ENCODE data around the gene IL18R1.

The IL18R1 gene

DNA sequence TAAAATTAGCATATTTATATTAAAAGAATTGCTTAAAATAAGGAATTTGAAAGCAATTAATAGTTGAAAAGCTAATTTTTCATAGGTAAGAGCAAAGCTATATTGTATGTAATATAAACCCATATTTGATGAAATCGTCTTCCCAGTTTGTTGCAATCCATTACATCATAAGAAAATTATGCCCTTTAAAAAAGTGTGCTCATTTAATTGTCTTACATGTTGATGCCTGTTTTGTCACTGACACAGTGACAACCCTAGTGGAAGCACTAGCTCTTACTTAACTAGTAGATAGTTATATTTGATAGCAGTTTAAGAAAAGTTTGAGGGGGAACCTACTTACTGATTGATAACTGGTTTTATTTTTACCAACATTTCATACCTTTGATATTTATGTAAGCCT, 37.3 kb downstream of the IL18R1 start:
- DNase-seq = no peak

DNA sequence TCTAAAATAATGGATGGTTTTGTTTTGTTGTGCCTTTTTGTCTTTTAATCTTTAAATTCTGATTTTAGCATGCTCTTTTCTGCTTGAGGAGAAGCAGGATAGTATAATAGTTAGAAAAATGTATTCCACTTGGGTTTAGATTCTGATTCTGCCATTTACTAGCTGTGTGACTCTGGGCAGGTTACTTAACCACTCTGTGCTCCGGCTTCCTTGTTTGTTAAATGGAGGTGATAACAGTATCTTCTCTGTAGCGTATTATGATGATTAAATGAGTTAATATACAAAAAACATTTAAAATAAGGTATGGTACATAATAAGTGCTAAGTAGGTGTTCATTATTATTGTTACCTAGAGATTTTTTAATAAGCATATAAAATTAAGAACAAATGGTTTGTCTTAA, 40.4 kb downstream of the IL18R1 start:
- no peak for DNase-seq

DNA sequence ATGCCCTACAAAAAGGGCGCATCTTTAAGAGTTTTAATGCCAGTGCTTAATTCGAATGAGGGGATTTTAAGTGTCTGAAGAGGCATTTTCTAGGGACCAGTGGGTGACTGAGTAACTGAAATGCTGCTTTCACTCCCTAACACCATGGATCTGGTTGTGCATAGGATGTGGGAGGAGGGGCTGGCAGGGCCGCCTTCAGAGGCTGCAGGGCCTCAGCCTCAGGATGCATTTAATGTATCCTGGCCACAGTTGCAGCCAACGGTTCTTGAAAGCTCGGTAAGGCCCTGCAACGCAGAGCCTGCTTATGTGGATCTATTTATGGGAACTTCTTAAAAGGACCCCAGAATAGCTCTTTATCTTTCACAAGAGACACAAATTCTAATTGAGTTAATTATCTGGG, 41.6 kb downstream of the IL18R1 start:
- no peak for DNase-seq

DNA sequence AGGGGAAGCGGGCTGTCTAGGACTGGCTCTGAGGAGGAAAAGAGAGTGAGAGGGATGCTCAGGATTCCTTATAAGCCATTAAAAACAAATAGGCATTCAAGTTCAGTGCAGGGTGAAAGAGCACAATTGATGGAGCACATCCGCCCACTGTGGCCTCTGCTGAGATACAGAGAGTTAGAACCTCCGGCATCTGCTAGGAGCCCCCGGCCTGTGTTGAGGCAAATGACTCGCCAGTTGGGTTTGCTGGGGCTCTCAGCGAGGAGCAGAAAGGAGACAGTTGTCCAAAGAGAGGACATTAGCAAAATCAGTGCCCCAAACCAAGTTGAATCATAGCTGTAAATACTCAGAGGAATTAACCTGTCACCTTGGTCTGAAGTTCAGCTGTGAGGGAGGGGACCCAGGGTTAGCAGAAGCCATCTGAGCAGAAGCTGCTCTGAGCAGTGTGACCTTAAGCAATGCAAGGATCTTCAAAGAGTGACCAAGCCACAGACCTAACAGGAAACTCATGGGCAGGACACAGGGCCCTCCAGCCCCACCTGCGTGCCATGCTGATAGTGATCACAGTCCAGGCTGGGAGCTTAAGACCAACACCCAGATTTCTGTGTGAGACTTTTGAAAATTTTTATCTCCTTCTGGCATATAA, 44.0 kb downstream of the IL18R1 start:
- no peak for DNase-seq

DNA sequence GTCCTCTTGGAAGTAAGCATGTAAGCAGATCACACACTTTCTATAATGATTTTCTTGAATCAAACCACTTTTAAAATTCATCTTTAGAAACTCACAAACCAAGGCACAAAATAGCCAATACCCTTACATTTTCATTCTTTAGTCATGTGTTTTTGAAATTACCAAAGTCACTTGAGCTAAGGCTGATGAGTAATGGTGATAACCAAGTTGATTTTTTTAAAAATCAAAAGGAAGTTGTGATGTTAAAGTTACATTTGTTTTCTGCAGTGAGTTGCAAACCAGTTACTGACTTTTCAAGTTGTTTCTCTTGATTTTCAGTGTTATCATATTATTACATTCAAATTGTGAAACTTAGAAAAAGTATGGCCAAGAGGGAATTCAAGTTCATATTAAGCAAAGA, 45.9 kb downstream of the IL18R1 start:
- DNase-seq = no peak

DNA sequence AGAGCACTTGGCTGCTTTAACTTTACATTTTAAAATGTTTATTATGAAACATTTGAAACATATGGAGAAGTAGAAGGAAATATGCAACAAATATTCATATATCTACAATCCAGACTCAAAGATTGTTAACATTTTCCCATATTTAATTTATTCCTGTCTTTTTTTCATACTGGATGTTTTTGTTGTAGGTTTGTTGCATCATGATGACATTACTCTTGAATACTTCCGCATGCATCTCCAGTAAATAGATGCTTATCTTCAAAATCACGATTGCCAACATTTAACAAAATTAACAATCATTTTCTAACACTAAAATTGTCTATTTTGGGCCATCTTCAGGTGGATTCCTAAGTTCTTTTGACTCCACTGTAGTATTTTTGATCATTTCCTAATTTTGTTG, 46.3 kb downstream of the IL18R1 start:
- no peak for DNase-seq

DNA sequence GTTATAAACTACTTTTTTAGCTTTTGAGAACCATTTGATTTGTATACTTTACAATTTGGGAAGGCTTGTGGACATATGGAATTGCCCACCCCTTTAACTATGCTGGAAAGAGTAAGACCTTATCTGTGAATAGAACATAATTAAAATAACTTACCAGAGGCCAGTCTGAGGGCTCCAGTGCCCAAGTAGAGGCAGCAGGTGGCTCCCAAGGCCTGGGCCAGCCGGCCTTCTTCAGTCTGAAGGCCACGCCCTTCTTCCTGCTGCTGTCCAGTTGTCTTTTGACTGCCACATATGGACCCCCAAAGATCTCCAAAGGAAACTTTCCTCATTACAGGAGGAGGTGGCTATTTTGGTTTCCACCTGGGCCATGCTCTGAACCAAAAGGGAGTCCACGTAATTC, 55.4 kb downstream of the IL18R1 start:
- no peak for DNase-seq

DNA sequence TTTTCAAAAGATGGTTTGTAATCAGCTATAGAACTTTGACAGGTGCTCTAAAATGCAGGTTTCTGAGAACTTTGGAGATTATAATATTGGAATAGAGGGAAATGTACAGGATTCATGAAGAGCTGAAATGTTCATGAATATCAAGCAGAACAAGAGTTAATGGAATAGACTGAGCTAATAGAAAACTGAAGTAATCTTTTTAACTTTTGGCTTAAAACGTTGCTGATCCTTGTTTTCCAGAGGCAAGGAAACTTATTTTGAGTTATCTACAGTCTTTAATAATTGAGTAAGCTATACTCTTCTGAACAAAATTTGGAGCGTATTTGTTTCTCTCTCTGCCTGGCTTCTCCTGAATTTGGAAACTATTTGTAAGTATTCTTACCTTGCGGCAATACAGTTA, 56.6 kb downstream of the IL18R1 start:
- DNase-seq = no peak

DNA sequence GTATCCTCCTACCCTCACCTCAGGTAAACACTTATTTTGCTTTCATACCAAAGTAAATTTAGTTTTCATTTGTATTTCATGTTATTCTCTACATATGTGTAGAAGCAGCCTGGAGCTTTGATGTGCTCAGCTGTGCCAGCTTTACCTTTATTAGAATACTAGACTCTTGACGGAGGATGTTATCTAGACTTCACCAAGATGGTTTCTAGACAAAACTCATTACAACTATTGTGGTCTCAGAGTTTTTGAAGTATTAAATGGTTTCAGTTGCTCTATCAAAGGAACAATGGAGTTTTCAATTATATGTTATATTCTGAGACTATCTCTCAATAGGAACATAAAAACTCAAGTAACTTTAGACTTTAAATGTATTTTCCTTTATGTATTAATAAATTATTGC, 62.4 kb downstream of the IL18R1 start:
- DNase-seq = no peak

DNA sequence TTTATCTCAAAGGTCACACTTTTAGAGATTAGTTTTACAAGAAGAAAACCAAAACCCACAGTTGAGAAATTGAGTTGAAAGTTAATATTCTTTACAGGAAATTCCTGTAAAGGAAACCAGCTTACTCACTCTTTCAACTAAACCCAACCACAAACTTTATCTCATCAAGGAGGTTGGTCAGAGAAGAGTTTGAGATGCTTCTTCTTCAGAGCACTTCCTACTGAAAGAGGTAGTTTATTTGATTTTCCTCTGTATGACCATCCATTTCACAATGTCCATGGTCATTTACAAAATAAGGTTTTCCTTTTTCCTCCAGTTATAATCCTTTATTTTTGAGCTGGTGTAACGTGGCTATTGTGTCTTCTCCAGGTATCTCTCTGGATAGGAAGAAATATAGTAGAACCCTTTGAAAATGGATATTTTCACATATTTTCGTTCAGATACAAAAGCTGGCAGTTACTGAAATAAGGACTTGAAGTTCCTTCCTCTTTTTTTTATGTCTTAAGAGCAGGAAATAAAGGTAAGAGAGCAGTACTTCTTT, 62.9 kb downstream of the IL18R1 start:
- no peak for DNase-seq

DNA sequence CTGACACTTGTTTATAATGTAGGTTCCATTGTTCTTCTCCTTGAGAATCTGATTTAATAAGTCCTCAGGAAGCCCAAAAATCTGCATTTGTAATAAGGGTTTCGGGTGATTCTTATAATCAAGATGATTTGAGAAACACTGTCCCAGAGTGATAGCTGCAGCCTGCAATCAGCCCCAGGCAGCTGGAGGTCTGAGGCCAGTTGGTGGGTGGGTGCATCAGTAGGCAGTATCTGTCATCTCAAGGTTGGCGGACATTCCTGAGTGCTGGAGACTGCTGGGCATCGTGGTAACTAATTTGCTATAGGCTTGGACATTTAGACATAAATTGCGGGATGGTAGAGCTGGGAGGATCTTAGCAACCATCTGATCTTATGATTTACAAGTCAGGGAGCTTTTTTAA, 64.7 kb downstream of the IL18R1 start:
- DNase-seq = no peak

DNA sequence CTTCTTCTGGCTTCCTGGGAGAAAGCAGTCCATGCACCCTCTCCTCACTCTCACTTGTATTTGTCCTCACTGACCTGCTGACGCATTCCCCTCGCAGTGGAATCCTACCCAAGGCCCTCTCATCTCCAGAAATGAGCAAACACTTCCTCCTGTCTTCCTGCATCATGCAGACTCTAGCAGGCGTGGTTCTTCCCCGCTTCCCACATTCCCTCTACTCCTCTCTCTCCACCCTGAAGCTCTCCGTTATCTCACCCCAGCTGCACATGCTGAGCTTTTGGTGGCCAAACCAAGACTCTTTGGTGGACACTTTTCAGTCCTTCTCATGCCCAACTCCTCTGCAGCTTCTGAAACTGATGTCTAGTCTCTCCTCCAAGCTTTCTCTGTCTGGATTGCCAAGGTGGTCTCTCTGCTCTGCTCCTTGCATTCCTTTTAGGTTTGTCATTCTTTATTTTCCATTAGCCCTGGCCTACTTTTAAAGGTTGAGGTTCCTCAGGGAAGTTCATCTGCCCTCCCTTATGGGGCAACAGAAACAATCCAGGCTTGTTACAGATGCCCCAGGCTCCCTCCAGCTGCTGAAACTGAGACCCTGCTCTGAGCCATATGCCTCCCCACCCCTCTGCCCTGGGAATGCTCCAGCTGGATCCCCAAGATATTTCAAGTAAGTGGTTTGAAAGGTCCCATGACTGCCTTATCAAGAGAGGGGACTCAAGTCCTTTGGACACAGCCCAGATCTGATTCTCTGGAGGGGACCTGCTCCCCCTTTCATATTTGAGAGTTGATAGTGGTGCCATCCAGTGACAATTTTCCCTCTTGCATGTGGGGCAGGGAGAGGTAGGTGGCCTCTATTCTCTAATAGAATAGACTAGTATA, 66.5 kb downstream of the IL18R1 start:
- no peak for DNase-seq

DNA sequence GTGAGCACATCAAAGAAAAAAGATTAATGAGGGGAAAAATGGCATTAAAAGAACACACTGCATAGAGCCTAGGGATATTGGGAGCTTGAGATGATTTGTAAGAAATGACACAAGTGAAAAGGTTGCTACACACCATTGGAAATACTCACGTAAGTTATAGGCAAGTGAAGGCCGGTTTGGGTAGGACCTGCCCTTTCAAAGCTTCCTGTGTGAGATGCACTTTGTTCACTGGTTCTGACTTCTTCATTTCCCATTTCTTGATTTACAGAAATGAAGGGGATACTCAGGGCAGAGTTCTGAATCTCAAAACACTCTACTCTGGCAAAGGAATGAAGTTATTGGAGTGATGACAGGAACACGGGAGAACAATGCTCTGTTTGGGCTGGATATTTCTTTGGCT, 67.3 kb downstream of the IL18R1 start, which contains the start of gene IL18RAP:
Gene IL18RAP, plus strand, starts transcription at position 251 of the 400 bp plus-strand sequence. Its CDS starts 118 bp downstream, at position 369.
- DNase-seq = no peak

DNA sequence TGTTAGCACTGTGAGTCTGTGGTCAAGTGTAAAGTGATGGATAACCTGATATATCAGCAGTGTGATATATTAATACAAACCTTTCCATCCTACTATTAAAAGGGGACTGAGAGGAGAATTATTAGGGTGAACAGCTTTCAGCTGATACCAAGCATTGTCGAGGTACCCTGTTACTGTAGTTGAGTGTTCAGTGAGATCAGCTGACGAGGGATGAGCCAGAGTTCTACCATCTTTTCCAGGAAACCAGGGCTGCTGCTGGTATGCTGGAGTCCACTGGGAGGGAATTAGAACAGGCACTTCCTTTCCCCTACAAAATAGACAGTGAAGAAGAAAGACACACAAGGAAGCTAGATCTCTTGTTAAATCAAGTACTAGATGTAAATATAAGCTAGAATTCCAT, 67.8 kb downstream of the IL18R1 start:
- DNase-seq = no peak

DNA sequence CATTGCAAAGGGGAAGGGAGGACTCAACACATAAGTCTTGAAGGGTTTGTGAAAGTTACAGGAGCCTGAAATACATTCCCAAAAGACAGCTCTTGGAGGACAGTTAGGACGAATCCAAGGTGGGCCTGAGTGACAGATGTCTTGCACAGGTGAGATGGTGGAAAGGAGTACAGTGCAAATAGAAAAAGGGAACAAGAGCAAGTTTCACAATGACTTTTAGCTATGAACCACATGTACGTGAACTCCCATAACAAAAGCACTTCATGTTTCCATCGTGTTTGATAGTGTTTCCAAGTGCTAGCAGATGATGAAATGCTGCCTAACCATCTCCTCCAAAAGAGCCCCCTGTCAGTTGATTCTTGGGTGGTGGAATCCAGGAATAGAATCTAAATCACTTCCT, 69.2 kb downstream of the IL18R1 start:
- DNase-seq = no peak

DNA sequence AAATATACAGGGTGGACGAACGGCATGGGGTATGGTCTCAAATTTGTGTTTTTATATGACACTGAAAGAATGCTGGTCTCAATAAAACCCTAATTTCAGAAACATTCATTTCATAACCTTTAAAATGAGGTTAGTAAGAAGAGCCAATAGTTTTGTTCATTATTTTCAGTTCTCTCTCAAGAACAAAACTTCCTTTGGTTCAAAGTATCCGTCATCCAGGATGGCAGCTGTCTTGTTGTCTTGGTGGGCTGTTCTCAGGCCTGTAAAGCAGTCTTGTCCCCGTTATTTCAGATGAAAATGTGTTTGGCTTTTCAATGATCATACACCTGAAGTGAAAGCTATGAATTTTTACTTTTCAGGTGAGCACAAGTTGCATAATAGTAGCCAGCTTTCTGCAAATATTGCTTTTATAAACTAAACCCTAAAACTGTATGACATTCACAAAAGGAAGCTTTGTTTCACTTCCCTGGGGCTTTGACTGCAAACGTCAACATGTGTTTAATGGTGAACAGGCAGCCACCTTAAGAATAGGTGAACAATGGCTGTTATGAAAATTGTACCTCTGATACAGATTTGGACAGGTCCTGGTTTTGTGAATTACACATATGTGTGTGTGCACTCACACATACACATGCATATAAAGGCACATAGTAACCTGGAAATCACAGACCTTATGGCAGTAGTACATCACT, 70.0 kb downstream of the IL18R1 start:
- no peak for DNase-seq

DNA sequence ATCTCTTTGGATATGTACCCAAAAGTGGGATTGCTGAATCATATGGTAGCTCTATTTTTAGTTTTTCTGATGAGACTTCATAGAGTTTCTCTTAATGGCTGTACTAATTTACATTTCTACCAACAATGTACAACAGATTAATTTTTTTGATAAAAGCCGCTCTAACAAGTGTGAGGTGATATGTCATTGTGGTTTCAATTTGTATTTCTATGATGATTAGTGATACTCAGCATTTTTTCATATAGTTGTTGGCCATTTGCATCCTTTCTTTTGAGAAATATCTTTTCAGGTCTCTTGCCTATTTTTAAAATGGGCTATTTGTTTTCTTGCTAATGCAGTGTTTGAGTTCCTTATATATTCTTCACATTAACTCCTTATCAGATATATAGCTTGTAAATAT, 71.7 kb downstream of the IL18R1 start:
- no peak for DNase-seq

DNA sequence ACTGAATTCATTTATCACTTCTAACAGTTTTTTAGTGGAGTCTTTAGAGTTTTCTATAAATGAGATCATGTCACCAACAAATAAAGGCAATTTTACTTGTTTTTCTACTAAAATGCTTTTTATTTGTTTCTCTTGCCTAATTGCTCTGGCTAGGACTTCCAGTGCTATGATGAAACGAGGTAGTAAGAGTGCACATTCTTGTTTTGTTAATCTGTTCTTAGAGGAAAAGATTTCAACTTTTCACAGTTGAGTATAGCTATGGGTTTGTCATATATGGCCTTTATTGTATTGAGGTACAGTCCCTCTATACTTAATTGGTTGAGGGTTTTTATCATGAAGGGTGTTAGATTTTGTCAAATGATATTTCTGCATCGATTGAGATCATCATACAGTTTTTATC, 73.0 kb downstream of the IL18R1 start:
- DNase-seq = no peak

DNA sequence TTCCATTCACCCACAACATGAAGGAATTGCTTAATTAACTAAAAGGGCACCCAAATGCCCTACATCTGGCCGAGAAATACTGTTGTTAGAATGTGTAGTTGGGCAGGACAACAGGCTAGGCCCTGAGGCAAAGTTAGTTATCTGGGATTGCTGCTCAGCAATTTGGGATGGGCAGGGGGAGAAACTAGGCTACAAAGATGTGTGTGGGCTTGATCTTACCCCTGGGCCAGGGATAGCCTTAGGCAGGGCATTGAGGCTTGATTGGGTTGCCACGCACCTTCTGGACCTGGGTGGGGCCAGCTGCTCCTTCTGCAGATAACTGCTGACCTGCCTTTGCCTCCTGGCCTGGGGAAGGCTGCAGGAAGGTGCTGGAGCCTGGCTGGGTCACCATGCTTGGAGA, 76.8 kb downstream of the IL18R1 start:
- no peak for DNase-seq

DNA sequence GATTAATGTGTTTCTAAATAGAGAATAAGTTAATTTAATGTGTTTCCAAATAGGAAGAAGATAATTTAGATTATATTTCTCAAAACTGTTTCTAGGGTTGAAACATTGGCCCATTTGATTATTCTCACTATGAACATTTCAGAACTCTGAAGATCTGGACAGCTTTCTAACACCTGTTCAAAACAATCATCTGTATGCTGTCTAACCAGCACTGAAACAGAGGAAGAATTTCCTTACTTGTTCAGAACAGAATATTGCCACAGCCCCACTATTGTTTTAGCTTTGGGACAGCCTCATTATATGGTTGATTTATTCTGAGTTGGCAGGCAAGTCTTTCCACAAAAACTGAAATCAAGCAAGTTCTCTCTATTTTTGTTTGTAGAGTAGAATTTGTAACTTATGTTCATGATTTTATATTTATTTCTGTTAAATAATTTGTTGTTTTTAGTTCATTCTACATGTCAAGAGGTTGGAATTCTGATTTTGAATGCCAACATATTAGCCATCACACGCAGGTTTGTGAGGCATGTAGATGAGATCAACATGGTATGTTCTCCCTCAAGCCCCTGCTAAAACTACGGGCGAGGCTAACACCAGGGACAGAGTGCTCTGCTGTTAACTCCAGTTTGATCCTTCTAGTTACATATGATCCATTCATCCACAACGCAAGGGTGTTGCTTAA, 78.5 kb downstream of the IL18R1 start:
- DNase-seq = no peak

DNA sequence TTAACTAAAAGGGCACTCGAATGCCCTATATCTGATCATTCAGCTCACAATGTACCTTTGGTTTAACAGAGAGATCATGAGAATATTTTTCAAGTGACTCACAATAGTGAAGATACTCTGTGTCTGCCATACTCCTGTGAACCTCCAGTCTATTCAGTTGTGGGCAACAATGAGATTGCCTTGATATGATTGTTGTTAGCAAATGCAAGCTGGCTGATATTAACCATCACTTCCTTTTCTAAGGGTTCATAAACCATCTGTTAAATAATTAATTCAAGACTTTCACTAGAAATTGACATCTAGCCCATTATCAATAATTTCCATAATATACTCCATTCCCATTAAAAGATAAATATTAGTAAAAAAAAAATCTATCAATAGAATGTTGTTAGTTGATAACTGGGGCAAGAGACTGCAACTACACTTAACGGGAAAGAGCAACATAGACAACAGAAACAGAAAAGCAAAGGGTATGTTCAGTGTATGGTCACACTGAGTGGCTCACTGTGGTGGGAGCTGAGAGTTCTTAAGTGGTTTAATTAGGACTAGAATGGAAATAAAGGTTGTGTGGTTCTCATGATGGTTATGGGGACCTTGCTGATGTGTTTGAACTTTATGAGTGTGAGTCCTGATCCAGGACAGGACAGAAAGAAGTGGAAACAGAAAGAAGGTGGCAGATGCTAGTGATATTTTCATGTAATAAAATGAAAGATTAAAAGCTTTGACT, 79.2 kb downstream of the IL18R1 start:
- no peak for DNase-seq

DNA sequence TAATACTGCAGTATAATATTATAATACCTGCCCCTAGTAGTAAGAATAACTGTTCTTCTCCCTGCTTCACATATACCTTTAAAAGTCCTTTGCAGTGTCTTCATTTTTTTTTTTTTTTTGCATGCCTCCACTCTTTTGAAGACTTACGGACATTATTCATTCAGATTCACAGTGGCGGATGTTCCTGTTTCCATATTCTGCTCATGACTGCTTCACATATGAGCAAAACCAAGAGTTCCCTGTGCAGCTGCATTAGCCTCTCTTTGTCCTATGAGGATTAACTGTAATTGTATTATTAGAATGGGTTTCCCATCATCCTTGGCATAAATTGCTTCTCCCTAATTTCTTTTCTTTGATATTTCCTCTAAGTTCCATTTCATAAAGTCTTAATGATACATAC, 80.1 kb downstream of the IL18R1 start:
- no peak for DNase-seq
